Measurements from ENCODE around the gene CARNS1.
A peak's percentile ranks its signal among the peaks of the same experiment; 100 is the strongest.

The CARNS1 gene, protein sequence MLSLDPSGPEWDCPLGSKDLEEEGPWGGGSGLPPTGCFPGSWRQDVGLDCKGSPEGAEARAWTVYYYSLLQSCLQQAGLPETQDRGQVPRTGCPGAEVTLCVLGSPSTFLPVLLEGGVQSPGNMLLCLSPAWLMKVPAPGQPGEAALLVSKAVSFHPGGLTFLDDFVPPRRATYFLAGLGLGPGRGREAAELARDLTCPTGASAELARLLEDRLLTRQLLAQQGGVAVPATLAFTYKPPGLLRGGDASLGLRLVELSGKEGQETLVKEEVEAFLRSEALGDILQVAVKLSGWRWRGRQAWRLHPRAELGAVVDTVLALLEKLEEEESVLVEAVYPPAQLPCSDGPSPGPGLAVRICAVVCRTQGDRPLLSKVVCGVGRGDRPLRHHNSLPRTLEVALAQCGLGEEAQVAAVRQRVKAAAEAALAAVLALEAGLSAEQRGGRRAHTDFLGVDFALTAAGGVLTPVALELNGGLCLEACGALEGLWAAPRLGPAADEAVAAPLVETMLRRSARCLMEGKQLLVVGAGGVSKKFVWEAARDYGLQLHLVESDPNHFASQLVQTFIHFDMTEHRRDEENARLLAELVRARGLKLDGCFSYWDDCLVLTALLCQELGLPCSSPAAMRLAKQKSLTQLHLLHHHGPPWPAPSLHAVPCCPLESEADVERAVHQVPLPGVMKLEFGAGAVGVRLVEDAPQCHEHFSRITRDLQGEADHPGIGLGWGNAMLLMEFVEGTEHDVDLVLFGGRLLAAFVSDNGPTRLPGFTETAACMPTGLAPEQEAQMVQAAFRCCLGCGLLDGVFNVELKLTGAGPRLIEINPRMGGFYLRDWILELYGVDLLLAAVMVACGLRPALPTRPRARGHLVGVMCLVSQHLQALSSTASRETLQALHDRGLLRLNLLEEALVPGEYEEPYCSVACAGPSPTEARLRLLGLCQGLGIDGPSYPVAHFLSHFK

DNA sequence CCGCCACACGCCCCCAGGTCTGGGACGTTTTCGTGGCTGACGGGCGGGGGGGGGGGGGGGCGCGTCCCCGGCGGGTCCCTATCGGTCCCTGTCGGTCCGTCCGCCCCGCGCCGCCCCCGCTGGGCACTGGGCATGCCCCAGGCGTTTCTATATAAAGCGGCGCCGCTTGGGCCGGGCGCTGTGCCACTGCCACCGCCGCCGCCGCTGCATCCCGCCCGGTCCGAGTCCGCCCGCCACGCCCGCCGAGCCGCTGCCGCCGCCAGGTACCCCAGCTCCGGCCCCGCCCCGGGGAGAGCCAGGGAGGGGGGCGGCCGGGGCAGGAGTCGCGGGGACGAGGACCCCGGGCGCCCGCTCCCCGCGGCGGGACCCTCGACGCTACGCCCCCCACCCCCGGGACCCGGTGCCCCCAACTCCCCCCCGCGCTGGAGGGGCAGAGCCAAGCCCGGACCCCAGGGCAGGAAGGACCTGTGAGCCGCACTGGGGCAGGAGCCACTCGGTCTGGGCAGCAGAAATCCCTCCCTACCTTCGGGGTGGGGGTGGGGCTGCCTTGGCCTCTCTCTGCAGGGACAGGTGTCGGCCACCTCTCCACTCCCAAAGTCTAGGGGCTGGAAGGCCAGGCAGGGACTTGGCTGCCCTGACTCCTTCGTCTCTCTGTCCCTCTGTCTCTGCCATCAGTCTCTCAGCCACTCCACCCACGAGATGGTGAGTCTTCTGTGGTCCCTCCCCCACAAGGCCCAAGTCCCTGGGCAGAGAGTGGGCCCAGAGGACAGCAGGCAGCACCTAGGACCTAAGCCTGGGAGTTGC is at the start of gene CARNS1:
Gene CARNS1 (plus strand): TSS at position 178 of the 804 bp plus-strand sequence. CDS start 522 bp downstream, at position 700.
- DNase-seq (ENCODE audit: low spot score): no peak
- Histone ChIP-seq H3K4me3 (peak within 1 kb of the TSS; percentile 60), H3K27ac (peak within 1 kb of the TSS; percentile 83 to 85)
- TF ChIP-seq, protein P1, sequence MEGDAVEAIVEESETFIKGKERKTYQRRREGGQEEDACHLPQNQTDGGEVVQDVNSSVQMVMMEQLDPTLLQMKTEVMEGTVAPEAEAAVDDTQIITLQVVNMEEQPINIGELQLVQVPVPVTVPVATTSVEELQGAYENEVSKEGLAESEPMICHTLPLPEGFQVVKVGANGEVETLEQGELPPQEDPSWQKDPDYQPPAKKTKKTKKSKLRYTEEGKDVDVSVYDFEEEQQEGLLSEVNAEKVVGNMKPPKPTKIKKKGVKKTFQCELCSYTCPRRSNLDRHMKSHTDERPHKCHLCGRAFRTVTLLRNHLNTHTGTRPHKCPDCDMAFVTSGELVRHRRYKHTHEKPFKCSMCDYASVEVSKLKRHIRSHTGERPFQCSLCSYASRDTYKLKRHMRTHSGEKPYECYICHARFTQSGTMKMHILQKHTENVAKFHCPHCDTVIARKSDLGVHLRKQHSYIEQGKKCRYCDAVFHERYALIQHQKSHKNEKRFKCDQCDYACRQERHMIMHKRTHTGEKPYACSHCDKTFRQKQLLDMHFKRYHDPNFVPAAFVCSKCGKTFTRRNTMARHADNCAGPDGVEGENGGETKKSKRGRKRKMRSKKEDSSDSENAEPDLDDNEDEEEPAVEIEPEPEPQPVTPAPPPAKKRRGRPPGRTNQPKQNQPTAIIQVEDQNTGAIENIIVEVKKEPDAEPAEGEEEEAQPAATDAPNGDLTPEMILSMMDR (IDR thresholded peaks at IDR 0.05): no peak

DNA sequence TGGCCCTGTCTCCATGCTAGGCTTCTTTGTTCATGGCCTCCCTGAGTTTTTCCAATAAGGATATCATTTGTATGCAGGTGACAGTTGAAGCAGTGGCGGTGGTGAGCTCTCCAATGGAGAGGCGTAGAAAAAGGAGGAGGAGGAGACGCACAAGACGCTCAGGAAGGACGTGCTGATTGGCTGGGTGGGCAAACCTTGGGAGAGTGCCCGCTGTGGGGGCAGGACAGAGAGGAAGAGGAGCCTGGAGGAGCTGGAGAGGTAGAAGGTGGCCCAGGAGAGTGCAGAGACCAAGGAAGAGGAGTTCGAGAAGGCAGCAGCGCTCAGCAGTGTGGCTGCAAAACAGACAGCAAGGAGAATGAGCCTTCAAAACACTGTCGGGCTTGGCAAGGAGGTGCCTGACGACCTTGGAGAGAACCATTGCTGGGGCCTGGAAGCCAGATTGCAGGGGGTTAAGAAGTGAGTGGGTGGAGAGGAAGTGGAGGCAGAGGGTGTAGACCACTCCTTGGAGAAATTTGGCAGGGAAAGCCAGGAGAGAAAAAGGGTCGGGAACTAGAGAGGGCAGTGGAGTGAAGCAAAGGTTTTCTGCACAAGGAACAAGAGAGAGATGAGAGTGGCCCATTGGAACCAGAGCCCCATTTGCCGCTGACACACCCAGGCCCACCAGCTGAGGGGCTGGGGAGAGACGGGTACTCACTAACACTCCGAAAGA is 49.6 kb upstream of the CARNS1 start:
- no peak for DNase-seq (ENCODE audit: low spot score)
- TF ChIP-seq, protein P1 (IDR thresholded peaks at IDR 0.05): no peak
- peak overlapping the region; percentile 45 for H3K4me3 ChIP-seq
- peak overlapping the region in 1 of 2 donors; percentile 73 for H3K27ac ChIP-seq

DNA sequence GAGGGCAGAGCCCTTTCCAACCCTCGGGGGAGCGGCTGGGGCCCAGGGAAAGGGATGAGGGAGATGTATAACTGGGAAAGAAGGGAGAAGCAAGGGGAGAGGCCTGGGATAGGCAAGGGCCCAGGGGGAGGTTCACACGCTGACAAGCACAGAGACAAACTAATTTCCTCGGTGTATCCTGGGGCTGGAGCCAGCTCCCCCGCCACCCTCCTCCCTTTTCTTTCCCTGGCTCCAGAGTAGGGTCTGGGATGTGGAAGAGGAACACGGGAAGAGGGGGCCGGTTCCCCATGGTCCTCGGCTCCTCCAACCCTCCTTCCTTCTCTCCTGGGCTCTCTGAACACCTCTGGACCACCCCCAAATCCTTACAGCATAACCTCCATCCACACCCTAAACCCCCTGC is 48.9 kb upstream of the CARNS1 start:
- no peak for DNase-seq (ENCODE audit: low spot score)
- H3K27ac ChIP-seq: peak overlapping the region in 1 of 2 donors; percentile 73
- H3K4me3 ChIP-seq: peak overlapping the region; percentile 45
- TF ChIP-seq, protein P1 (IDR thresholded peaks at IDR 0.05): no peak

DNA sequence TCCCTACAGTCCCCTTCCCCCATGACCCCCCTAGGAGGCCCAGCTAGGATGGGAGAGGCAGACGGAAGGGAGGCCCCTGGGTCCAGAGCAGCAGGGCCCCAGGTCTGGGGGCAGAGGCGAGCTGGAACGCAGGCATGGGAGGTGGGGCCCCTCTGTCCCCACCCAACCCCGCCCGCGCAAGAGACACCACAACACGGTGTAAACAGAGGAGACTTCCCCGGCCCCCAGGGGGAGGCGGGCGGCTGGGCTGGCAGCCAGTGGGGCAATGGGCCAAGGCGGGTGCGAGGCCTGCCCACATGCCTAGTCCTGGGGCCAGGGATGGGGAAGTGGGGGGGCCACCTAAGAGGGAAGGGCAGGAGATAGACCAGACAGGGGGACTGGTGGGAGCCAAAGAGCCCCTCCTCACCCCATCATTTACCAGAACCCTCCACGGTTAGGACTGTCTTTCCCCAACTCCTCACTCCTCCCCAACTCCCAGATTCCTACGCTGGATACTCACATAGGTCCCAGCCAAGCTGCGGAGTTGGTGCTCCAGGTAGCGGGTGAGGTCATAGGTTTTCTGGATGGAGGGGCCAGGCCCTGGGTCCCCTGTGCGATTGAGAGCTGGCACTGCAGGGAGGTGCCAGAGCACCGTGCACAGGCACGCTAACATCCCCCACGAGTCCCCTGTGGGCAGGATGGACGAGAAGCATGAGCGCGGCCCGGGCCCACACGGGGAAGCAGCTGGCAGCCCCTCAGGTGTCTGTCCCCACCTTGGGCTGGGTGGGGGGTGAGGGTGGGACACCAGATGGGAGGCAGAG is 48.3 kb upstream of the CARNS1 start:
- H3K27ac ChIP-seq: peak overlapping the region in 1 of 2 donors; percentile 73
- H3K4me3 ChIP-seq: peak overlapping the region; percentile 45
- no peak for DNase-seq (ENCODE audit: low spot score)
- TF ChIP-seq, protein P1 (IDR thresholded peaks at IDR 0.05): no peak

DNA sequence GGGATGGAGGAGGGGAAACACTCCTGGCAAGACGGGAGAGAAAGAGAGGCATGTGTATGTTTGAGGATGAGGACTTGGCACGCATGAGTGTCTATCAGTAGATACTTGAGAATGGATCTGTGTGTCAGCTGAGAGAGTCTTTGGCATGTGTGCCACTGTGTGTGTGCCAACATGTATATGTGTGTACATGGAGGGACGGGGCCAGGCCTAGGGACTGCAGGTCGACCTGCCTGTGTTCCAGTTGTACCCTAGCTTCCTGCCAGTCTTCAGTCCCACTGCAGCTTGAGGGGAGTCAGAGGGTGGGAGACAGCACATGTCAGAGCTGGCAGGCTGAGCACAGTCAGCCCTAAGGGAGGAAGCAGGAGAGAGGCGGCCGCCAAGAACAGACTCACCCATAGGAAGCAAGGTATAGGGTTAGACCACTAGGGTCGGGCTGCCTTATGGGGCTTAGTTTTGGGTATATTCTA is 47.7 kb upstream of the CARNS1 start:
- TF ChIP-seq, protein P1 (IDR thresholded peaks at IDR 0.05): no peak
- Histone ChIP-seq H3K4me3 (peak overlapping the region; percentile 3), H3K27ac (peak overlapping the region in 1 of 2 donors; percentile 73)
- peak; percentile 72 for DNase-seq (ENCODE audit: low spot score)

All from coronary artery (tissue), 2 donors.